Measurements from ENCODE around the gene GOLGA3.

GOLGA3 gene

DNA sequence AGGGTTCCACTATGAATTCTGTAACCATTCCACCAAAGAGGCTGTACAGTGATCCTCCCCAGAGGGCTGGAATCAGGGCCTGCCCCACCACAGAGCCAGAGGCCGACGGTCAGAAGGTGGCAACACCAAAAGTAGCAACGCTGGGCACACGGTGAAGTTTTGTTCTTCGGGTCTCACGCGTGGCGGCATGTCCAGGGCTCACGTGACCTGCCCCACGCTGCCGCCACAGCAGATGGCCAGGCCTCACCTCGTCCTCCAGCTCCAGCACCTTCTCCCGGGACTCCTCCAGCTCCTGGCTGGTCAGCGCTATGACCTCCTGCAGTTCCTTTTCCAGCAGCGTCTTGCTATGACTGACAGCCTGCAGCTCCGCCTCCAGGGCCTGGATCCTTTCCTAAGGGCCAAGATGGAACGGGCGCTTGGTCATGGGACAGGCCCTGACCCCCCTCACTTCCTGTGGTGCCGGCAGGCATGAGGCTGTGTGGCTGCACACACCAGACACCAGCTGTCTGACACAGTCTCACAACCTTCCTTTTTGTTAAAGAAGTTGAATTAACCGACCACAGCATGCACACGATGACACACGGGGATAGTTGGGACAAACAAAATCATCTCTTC is 44.6 kb downstream of the GOLGA3 start:
- Histone ChIP-seq H3K4ac (ENCODE audit: low read length) (no peak overlapping the region), H3K79me1 (ENCODE audit: low read depth, low read length) (peaks cover 11% of the 10 kb centered on the region), H2BK15ac (ENCODE audit: low read length) (no peak overlapping the region), H3K4me2 (ENCODE audit: insufficient read depth, low read length, poor library complexity, severe bottlenecking) (no peak overlapping the region), H2BK5ac (ENCODE audit: low read length) (no peak overlapping the region), H4K8ac (ENCODE audit: low read depth, low read length) (no peak overlapping the region), H3K27ac (replicated peaks; ENCODE audit: low read length) (no peak overlapping the region), H3K4me3 (ENCODE audit: low read length in 2 of 2) (no peak overlapping the region), H4K91ac (ENCODE audit: low read depth, low read length, poor library complexity) (no peak overlapping the region), H3K36me3 (replicated peaks in 1 of 2; ENCODE audit: control insufficient read depth in 2 of 2, insufficient read depth in 2 of 2, low read length in 2 of 2) (peaks cover 56 to 83% of the 10 kb centered on the region in 2 donors), H3K9ac (ENCODE audit: low read depth, low read length, poor library complexity) (no peak overlapping the region), H3K9me3 (replicated peaks in 1 of 2; ENCODE audit: control insufficient read depth in 2 of 2, insufficient read depth in 1 of 2, low read depth in 1 of 2, low read length in 2 of 2) (peaks cover 0 to 3% of the 10 kb centered on the region in 2 donors), H3K18ac (ENCODE audit: low read length) (no peak overlapping the region), H2BK12ac (ENCODE audit: low read length) (no peak overlapping the region), H3K4me1 (ENCODE audit: control insufficient read depth in 2 of 2, insufficient read depth in 1 of 2, low read depth in 1 of 2, low read length in 2 of 2) (no peaks in the 10 kb centered on the region), H2AFZ (ENCODE audit: low read length) (no peak overlapping the region), H2BK120ac (ENCODE audit: low read depth, low read length) (no peak overlapping the region), H3K14ac (ENCODE audit: low read length) (no peak overlapping the region), H3K27me3 (ENCODE audit: control insufficient read depth in 3 of 3, insufficient read depth in 3 of 3, low read depth in 1 of 3, low read length in 3 of 3) (no peaks in the 10 kb centered on the region), H3K23ac (ENCODE audit: low read depth, low read length, poor library complexity) (no peak overlapping the region), H2AK5ac (ENCODE audit: low read depth, low read length) (no peak overlapping the region)
- no peak for DNase-seq (ENCODE audit: low spot score)
- no CpG with 5 or more reads among the region's 22 CpGs for WGBS, 2 donors (ENCODE audit: extremely low coverage in 2 of 2, insufficient read length in 2 of 2, insufficient replicate concordance in 1 of 2)

DNA sequence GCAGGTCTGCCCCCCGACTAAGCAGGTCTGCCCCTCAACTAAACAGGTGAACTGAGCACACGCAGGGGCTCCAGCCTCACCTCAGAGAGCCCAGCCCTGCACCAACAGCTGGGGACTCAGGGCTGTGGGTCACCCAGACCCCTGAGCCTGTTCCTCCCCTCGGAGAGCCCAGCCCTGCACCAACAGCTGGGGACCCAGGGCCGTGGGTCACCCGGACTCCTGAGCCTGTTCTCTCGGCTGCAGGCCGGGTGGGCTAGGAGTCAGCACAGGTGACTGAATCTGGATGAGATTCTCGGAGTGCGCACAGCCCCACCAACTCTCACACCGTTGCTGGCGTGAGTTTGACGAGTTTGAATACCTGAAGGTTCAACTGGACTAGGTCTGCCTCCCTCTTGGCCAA is 46.7 kb downstream of the GOLGA3 start:
- Histone ChIP-seq H3K27me3 (ENCODE audit: control insufficient read depth in 3 of 3, insufficient read depth in 3 of 3, low read depth in 1 of 3, low read length in 3 of 3) (no peaks in the 10 kb centered on the region), H4K91ac (ENCODE audit: low read depth, low read length, poor library complexity) (no peak overlapping the region), H3K4me1 (ENCODE audit: control insufficient read depth in 2 of 2, insufficient read depth in 1 of 2, low read depth in 1 of 2, low read length in 2 of 2) (no peaks in the 10 kb centered on the region), H3K23ac (ENCODE audit: low read depth, low read length, poor library complexity) (no peak overlapping the region), H2AFZ (ENCODE audit: low read length) (no peak overlapping the region), H2BK5ac (ENCODE audit: low read length) (no peak overlapping the region), H3K36me3 (replicated peaks in 1 of 2; ENCODE audit: control insufficient read depth in 2 of 2, insufficient read depth in 2 of 2, low read length in 2 of 2) (peaks cover 57 to 87% of the 10 kb centered on the region in 2 donors), H3K18ac (ENCODE audit: low read length) (no peak overlapping the region), H3K4ac (ENCODE audit: low read length) (no peak overlapping the region), H3K27ac (replicated peaks; ENCODE audit: low read length) (no peak overlapping the region), H3K4me3 (ENCODE audit: low read length in 2 of 2) (peak overlapping the region in 1 of 2 donors; percentile 42), H2BK15ac (ENCODE audit: low read length) (no peak overlapping the region), H3K14ac (ENCODE audit: low read length) (peak overlapping the region; percentile 8), H3K4me2 (ENCODE audit: insufficient read depth, low read length, poor library complexity, severe bottlenecking) (no peak overlapping the region), H3K9ac (ENCODE audit: low read depth, low read length, poor library complexity) (no peak overlapping the region), H3K79me1 (ENCODE audit: low read depth, low read length) (peaks cover 13% of the 10 kb centered on the region), H2BK120ac (ENCODE audit: low read depth, low read length) (peak overlapping the region; percentile 47), H3K9me3 (replicated peaks in 1 of 2; ENCODE audit: control insufficient read depth in 2 of 2, insufficient read depth in 1 of 2, low read depth in 1 of 2, low read length in 2 of 2) (peaks cover 0 to 3% of the 10 kb centered on the region in 2 donors), H2AK5ac (ENCODE audit: low read depth, low read length) (no peak overlapping the region), H2BK12ac (ENCODE audit: low read length) (no peak overlapping the region), H4K8ac (ENCODE audit: low read depth, low read length) (no peak overlapping the region)
- WGBS, 2 donors (ENCODE audit: extremely low coverage in 2 of 2, insufficient read length in 2 of 2, insufficient replicate concordance in 1 of 2): no CpG with 5 or more reads among the region's 12 CpGs
- DNase-seq (ENCODE audit: low spot score): no peak

GRCh38 chr12:132779781-132780353 is 48.8 kb downstream of the GOLGA3 start:
- Histone ChIP-seq H3K14ac (ENCODE audit: low read length) (no peak overlapping the region), H3K27ac (replicated peaks; ENCODE audit: low read length) (no peak overlapping the region), H3K4ac (ENCODE audit: low read length) (no peak overlapping the region), H3K36me3 (replicated peaks in 1 of 2; ENCODE audit: control insufficient read depth in 2 of 2, insufficient read depth in 2 of 2, low read length in 2 of 2) (peaks cover 57 to 89% of the 10 kb centered on the region in 2 donors), H2BK12ac (ENCODE audit: low read length) (no peak overlapping the region), H3K18ac (ENCODE audit: low read length) (no peak overlapping the region), H2BK120ac (ENCODE audit: low read depth, low read length) (no peak overlapping the region), H3K4me3 (ENCODE audit: low read length in 2 of 2) (peak overlapping the region in 1 of 2 donors; percentile 48), H4K91ac (ENCODE audit: low read depth, low read length, poor library complexity) (no peak overlapping the region), H2BK5ac (ENCODE audit: low read length) (no peak overlapping the region), H3K9me3 (replicated peaks in 1 of 2; ENCODE audit: control insufficient read depth in 2 of 2, insufficient read depth in 1 of 2, low read depth in 1 of 2, low read length in 2 of 2) (peaks cover 0 to 3% of the 10 kb centered on the region in 2 donors), H3K79me1 (ENCODE audit: low read depth, low read length) (peaks cover 10% of the 10 kb centered on the region), H3K9ac (ENCODE audit: low read depth, low read length, poor library complexity) (peak overlapping the region; percentile 80), H3K4me1 (ENCODE audit: control insufficient read depth in 2 of 2, insufficient read depth in 1 of 2, low read depth in 1 of 2, low read length in 2 of 2) (no peaks in the 10 kb centered on the region), H3K27me3 (ENCODE audit: control insufficient read depth in 3 of 3, insufficient read depth in 3 of 3, low read depth in 1 of 3, low read length in 3 of 3) (no peaks in the 10 kb centered on the region), H2AK5ac (ENCODE audit: low read depth, low read length) (no peak overlapping the region), H2AFZ (ENCODE audit: low read length) (no peak overlapping the region), H3K4me2 (ENCODE audit: insufficient read depth, low read length, poor library complexity, severe bottlenecking) (no peak overlapping the region), H4K8ac (ENCODE audit: low read depth, low read length) (peak overlapping the region; percentile 3), H3K23ac (ENCODE audit: low read depth, low read length, poor library complexity) (peak overlapping the region; percentile 96), H2BK15ac (ENCODE audit: low read length) (no peak overlapping the region)
- WGBS, 2 donors (ENCODE audit: extremely low coverage in 2 of 2, insufficient read length in 2 of 2, insufficient replicate concordance in 1 of 2): no CpG with 5 or more reads among the region's 30 CpGs
- DNase-seq (ENCODE audit: low spot score): no peak

DNA sequence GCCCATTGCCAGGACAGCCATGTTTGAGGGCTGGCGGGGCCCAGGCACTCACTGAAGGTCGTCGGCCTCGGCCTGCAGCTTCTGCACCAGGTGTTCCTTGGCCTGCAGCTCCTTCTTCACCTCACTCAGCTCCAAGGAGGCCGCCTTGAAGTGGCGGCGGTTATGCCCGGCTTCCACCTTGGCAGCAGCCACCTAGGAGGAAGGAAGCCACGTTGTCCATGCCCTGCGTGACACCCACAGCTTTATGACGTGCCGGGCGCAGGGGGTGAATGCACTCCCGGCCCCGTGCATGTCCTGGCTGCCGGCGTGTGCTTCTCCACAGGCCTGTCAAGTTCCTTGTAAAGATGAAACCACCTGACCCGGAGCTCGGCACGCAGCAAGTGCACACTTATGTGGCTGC is 51.1 kb downstream of the GOLGA3 start:
- H3K36me3 ChIP-seq (replicated peaks in 1 of 2; ENCODE audit: control insufficient read depth in 2 of 2, insufficient read depth in 2 of 2, low read length in 2 of 2): peaks cover 53 to 91% of the 10 kb centered on the region in 2 donors

More for the DNA sequence above, 51.1 kb downstream of the GOLGA3 start:
- Histone ChIP-seq H2AK5ac (ENCODE audit: low read depth, low read length) (no peak overlapping the region), H3K14ac (ENCODE audit: low read length) (no peak overlapping the region), H2BK15ac (ENCODE audit: low read length) (no peak overlapping the region), H3K4me2 (ENCODE audit: insufficient read depth, low read length, poor library complexity, severe bottlenecking) (no peak overlapping the region), H4K8ac (ENCODE audit: low read depth, low read length) (no peak overlapping the region), H3K27me3 (ENCODE audit: control insufficient read depth in 3 of 3, insufficient read depth in 3 of 3, low read depth in 1 of 3, low read length in 3 of 3) (no peaks in the 10 kb centered on the region), H2AFZ (ENCODE audit: low read length) (no peak overlapping the region), H3K9me3 (replicated peaks in 1 of 2; ENCODE audit: control insufficient read depth in 2 of 2, insufficient read depth in 1 of 2, low read depth in 1 of 2, low read length in 2 of 2) (no peaks in the 10 kb centered on the region), H3K79me1 (ENCODE audit: low read depth, low read length) (peaks cover 6% of the 10 kb centered on the region), H3K9ac (ENCODE audit: low read depth, low read length, poor library complexity) (peak overlapping the region; percentile 44), H3K23ac (ENCODE audit: low read depth, low read length, poor library complexity) (peak overlapping the region; percentile 65), H3K18ac (ENCODE audit: low read length) (no peak overlapping the region), H2BK5ac (ENCODE audit: low read length) (peak overlapping the region; percentile 48), H3K27ac (replicated peaks; ENCODE audit: low read length) (no peak overlapping the region), H2BK12ac (ENCODE audit: low read length) (no peak overlapping the region), H2BK120ac (ENCODE audit: low read depth, low read length) (no peak overlapping the region), H3K4me3 (ENCODE audit: low read length in 2 of 2) (no peak overlapping the region), H4K91ac (ENCODE audit: low read depth, low read length, poor library complexity) (no peak overlapping the region), H3K4ac (ENCODE audit: low read length) (no peak overlapping the region), H3K4me1 (ENCODE audit: control insufficient read depth in 2 of 2, insufficient read depth in 1 of 2, low read depth in 1 of 2, low read length in 2 of 2) (no peaks in the 10 kb centered on the region)
- no CpG with 5 or more reads among the region's 20 CpGs for WGBS, 2 donors (ENCODE audit: extremely low coverage in 2 of 2, insufficient read length in 2 of 2, insufficient replicate concordance in 1 of 2)
- no peak for DNase-seq (ENCODE audit: low spot score)

Data from neuronal stem cell (in vitro differentiated cells).